ENCODE measurements around the gene DNAJC12.
A peak's percentile ranks its signal among the peaks of the same experiment; 100 is the strongest.

DNAJC12 gene

DNA sequence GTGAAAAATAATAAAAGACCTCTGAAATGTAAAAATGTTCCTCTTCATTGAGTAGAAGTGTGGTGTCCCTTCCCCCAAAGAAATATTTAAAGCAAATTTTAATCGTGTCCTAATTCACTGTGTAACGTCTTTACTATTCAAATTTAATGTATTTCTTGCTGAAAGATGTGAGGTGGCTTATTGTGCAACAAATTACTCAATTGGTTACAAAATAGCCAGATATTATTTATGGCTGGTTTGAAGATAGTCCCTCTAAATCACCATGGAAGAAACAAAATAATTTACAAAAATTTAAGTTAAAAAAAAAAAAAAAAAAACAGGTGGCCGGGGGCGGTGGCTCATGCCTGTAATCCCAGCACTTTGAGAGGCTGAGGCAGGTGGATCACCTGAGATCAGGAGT, 43.7 kb downstream of the DNAJC12 start:
- Histone ChIP-seq H3K27me3 (replicated peaks in 2 of 5; ENCODE audit: control insufficient read depth in 4 of 5, insufficient read depth in 5 of 5, low read length in 4 of 5) (no peaks in the 10 kb centered on the region), H3K4me3 (ENCODE audit: control insufficient read depth in 1 of 7, extremely low read depth in 1 of 7, insufficient read depth in 4 of 7, low read depth in 2 of 7, low read length in 6 of 7) (no peak overlapping the region), H3K9me3 (ENCODE audit: control extremely low read depth in 1 of 5, control insufficient read depth in 4 of 5, insufficient read depth in 2 of 5, low read depth in 1 of 5, low read length in 4 of 5) (no peaks in the 10 kb centered on the region), H3K4me1 (ENCODE audit: control extremely low read depth in 1 of 4, control insufficient read depth in 4 of 4, insufficient read depth in 4 of 4, low read length in 3 of 4) (no peaks in the 10 kb centered on the region), H3K36me3 (ENCODE audit: control insufficient read depth in 4 of 4, insufficient read depth in 4 of 4, low read length in 3 of 4) (no peaks in the 10 kb centered on the region), H3K27ac (ENCODE audit: insufficient read depth in 1 of 2, low read depth in 1 of 2, low read length in 2 of 2, poor library complexity in 1 of 2, severe bottlenecking in 2 of 2) (no peak overlapping the region)
- CTCF ChIA-PET: interaction anchor here (0.6 to 1.1 kb wide), 3 partner anchors 9 to 394 kb away, joined by 3 read pairs; no protein-coding TSS in a partner anchor
- POLR2A ChIA-PET: interaction anchor here (0.6 kb wide), 1 partner anchor 232 kb away, joined by 3 read pairs; no protein-coding TSS in a partner anchor
- WGBS (ENCODE audit: insufficient coverage): no CpG with 5 or more reads among the region's 4 CpGs
- DNase-seq: no peak

DNA sequence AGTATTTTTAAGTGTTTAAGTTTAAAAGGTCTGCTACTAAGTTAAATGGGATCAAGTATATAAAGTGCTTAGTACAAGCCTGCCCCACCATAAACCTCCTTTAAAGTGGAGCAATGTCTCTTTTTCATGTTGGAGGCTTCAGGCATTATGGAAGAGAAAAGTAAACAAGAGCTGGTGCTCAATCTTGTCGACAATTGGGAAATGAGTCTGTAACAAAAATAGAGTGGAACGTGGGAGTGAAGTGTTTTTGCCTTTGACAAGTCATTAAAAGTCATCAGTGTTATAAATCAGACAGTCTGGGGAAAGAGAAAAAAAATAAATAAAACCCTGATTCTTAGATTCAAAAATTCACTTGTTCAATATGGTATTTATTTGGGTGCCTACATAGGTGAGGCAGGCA, 44.7 kb downstream of the DNAJC12 start:
- no peaks in the 10 kb centered on the region for H3K36me3 ChIP-seq (ENCODE audit: control insufficient read depth in 4 of 4, insufficient read depth in 4 of 4, low read length in 3 of 4)
- no peaks in the 10 kb centered on the region for H3K27me3 ChIP-seq (replicated peaks in 2 of 5; ENCODE audit: control insufficient read depth in 4 of 5, insufficient read depth in 5 of 5, low read length in 4 of 5)
- 20% methylated on average over 2 of the region's 2 CpGs for WGBS (ENCODE audit: insufficient coverage)
- H3K27ac ChIP-seq (ENCODE audit: insufficient read depth in 1 of 2, low read depth in 1 of 2, low read length in 2 of 2, poor library complexity in 1 of 2, severe bottlenecking in 2 of 2): no peak overlapping the region
- POLR2A ChIA-PET: no interaction called here
- no peaks in the 10 kb centered on the region for H3K9me3 ChIP-seq (ENCODE audit: control extremely low read depth in 1 of 5, control insufficient read depth in 4 of 5, insufficient read depth in 2 of 5, low read depth in 1 of 5, low read length in 4 of 5)
- H3K4me3 ChIP-seq (ENCODE audit: control insufficient read depth in 1 of 7, extremely low read depth in 1 of 7, insufficient read depth in 4 of 7, low read depth in 2 of 7, low read length in 6 of 7): no peak overlapping the region
- no peak for DNase-seq
- CTCF ChIA-PET: no interaction called here
- peaks cover 0 to 3% (median 0%) of the 10 kb centered on the region in 4 experiments for H3K4me1 ChIP-seq (ENCODE audit: control extremely low read depth in 1 of 4, control insufficient read depth in 4 of 4, insufficient read depth in 4 of 4, low read length in 3 of 4)

- H3K27me3 ChIP-seq (replicated peaks in 2 of 5; ENCODE audit: control insufficient read depth in 4 of 5, insufficient read depth in 5 of 5, low read length in 4 of 5): no peaks in the 10 kb centered on the region
- DNase-seq: no peak
- H3K9me3 ChIP-seq (ENCODE audit: control extremely low read depth in 1 of 5, control insufficient read depth in 4 of 5, insufficient read depth in 2 of 5, low read depth in 1 of 5, low read length in 4 of 5): no peaks in the 10 kb centered on the region
- no peak overlapping the region for H3K27ac ChIP-seq (ENCODE audit: insufficient read depth in 1 of 2, low read depth in 1 of 2, low read length in 2 of 2, poor library complexity in 1 of 2, severe bottlenecking in 2 of 2)
- H3K36me3 ChIP-seq (ENCODE audit: control insufficient read depth in 4 of 4, insufficient read depth in 4 of 4, low read length in 3 of 4): no peaks in the 10 kb centered on the region
- POLR2A ChIA-PET: interaction anchor here (0.6 kb wide), 1 partner anchor 78 kb away, joined by 3 read pairs; no protein-coding TSS in a partner anchor
- H3K4me1 ChIP-seq (ENCODE audit: control extremely low read depth in 1 of 4, control insufficient read depth in 4 of 4, insufficient read depth in 4 of 4, low read length in 3 of 4): peaks cover 0 to 3% (median 0%) of the 10 kb centered on the region in 4 experiments
- no peak overlapping the region for H3K4me3 ChIP-seq (ENCODE audit: control insufficient read depth in 1 of 7, extremely low read depth in 1 of 7, insufficient read depth in 4 of 7, low read depth in 2 of 7, low read length in 6 of 7)
- CTCF ChIA-PET: interaction anchor here (0.7 kb wide), 2 partner anchors 13 to 563 kb away, joined by 3 to 4 read pairs; no protein-coding TSS in a partner anchor
Observed at GRCh38 chr10:67792653-67793052, 45.3 kb downstream of the DNAJC12 start.

GRCh38 chr10:67790534-67791408, 47.2 kb downstream of the DNAJC12 start:
- H3K4me1 ChIP-seq (ENCODE audit: control extremely low read depth in 1 of 4, control insufficient read depth in 4 of 4, insufficient read depth in 4 of 4, low read length in 3 of 4): peaks cover 0 to 3% (median 0%) of the 10 kb centered on the region in 4 experiments
- CTCF ChIA-PET: interaction anchor here (0.6 to 1.7 kb wide), 3 partner anchors 11 to 108 kb away, joined by 3 to 5 read pairs (median 3); no protein-coding TSS in a partner anchor
- DNase-seq: no peak
- H3K36me3 ChIP-seq (ENCODE audit: control insufficient read depth in 4 of 4, insufficient read depth in 4 of 4, low read length in 3 of 4): no peaks in the 10 kb centered on the region
- H3K27ac ChIP-seq (ENCODE audit: insufficient read depth in 1 of 2, low read depth in 1 of 2, low read length in 2 of 2, poor library complexity in 1 of 2, severe bottlenecking in 2 of 2): no peak overlapping the region
- H3K9me3 ChIP-seq (ENCODE audit: control extremely low read depth in 1 of 5, control insufficient read depth in 4 of 5, insufficient read depth in 2 of 5, low read depth in 1 of 5, low read length in 4 of 5): no peaks in the 10 kb centered on the region
- H3K27me3 ChIP-seq (replicated peaks in 2 of 5; ENCODE audit: control insufficient read depth in 4 of 5, insufficient read depth in 5 of 5, low read length in 4 of 5): no peaks in the 10 kb centered on the region
- POLR2A ChIA-PET: no interaction called here
- no peak overlapping the region for H3K4me3 ChIP-seq (ENCODE audit: control insufficient read depth in 1 of 7, extremely low read depth in 1 of 7, insufficient read depth in 4 of 7, low read depth in 2 of 7, low read length in 6 of 7)
- WGBS (ENCODE audit: insufficient coverage): 92% methylated on average over 2 of the region's 6 CpGs

DNA sequence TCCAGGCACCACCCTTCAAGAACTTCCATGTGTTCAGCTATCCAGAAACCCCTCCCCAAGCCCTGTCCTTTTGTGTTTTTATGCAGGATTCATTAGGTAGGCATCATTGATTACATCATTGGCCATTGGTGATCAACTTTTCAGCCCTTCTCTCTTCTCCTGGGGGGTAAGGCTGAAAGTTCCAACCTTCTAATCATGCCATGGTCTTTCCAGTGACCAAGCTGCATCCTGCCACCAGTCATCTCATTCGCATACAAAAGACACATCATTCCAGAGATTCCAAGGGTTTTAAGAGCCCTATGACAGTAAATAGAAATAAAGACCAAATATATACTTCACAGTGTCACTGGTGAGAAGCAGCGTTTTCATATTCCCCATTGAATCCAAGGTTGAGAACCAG, 48.2 kb downstream of the DNAJC12 start:
- POLR2A ChIA-PET: no interaction called here
- WGBS (ENCODE audit: insufficient coverage): no CpG with 5 or more reads among the region's 2 CpGs
- H3K27ac ChIP-seq (ENCODE audit: insufficient read depth in 1 of 2, low read depth in 1 of 2, low read length in 2 of 2, poor library complexity in 1 of 2, severe bottlenecking in 2 of 2): no peak overlapping the region
- no peaks in the 10 kb centered on the region for H3K27me3 ChIP-seq (replicated peaks in 2 of 5; ENCODE audit: control insufficient read depth in 4 of 5, insufficient read depth in 5 of 5, low read length in 4 of 5)
- DNase-seq: no peak
- H3K4me3 ChIP-seq (ENCODE audit: control insufficient read depth in 1 of 7, extremely low read depth in 1 of 7, insufficient read depth in 4 of 7, low read depth in 2 of 7, low read length in 6 of 7): no peak overlapping the region
- H3K4me1 ChIP-seq (ENCODE audit: control extremely low read depth in 1 of 4, control insufficient read depth in 4 of 4, insufficient read depth in 4 of 4, low read length in 3 of 4): peaks cover 0 to 10% (median 5%) of the 10 kb centered on the region in 4 experiments
- H3K9me3 ChIP-seq (ENCODE audit: control extremely low read depth in 1 of 5, control insufficient read depth in 4 of 5, insufficient read depth in 2 of 5, low read depth in 1 of 5, low read length in 4 of 5): no peaks in the 10 kb centered on the region
- CTCF ChIA-PET: interaction anchor here (0.6 to 1.7 kb wide), 2 partner anchors 10 to 107 kb away, joined by 3 to 5 read pairs; no protein-coding TSS in a partner anchor
- H3K36me3 ChIP-seq (ENCODE audit: control insufficient read depth in 4 of 4, insufficient read depth in 4 of 4, low read length in 3 of 4): no peaks in the 10 kb centered on the region

- WGBS (ENCODE audit: insufficient coverage): 17% methylated on average over 9 of the region's 15 CpGs
Observed at GRCh38 chr10:67788028-67788886, 49.7 kb downstream of the DNAJC12 start.

More at GRCh38 chr10:67788028-67788886, 49.7 kb downstream of the DNAJC12 start:
- ChIA-PET CTCF (interaction anchor here (0.9 to 1.9 kb wide), 14 partner anchors 9 to 515 kb away, joined by 3 to 10 read pairs (median 4); no protein-coding TSS in a partner anchor), POLR2A (interaction anchor here (0.6 kb wide), 1 partner anchor 259 kb away, joined by 6 read pairs; no protein-coding TSS in a partner anchor)
- no peaks in the 10 kb centered on the region for H3K36me3 ChIP-seq (ENCODE audit: control insufficient read depth in 4 of 4, insufficient read depth in 4 of 4, low read length in 3 of 4)
- no peaks in the 10 kb centered on the region for H3K27me3 ChIP-seq (replicated peaks in 2 of 5; ENCODE audit: control insufficient read depth in 4 of 5, insufficient read depth in 5 of 5, low read length in 4 of 5)
- peak; percentile 47 to 65 (median 55) for DNase-seq
- peak overlapping the region in 1 of 7 experiments; percentile 17 for H3K4me3 ChIP-seq (ENCODE audit: control insufficient read depth in 1 of 7, extremely low read depth in 1 of 7, insufficient read depth in 4 of 7, low read depth in 2 of 7, low read length in 6 of 7)
- H3K27ac ChIP-seq (ENCODE audit: insufficient read depth in 1 of 2, low read depth in 1 of 2, low read length in 2 of 2, poor library complexity in 1 of 2, severe bottlenecking in 2 of 2): no peak overlapping the region
- H3K4me1 ChIP-seq (ENCODE audit: control extremely low read depth in 1 of 4, control insufficient read depth in 4 of 4, insufficient read depth in 4 of 4, low read length in 3 of 4): peaks cover 0 to 23% (median 12%) of the 10 kb centered on the region in 4 experiments
- H3K9me3 ChIP-seq (ENCODE audit: control extremely low read depth in 1 of 5, control insufficient read depth in 4 of 5, insufficient read depth in 2 of 5, low read depth in 1 of 5, low read length in 4 of 5): no peaks in the 10 kb centered on the region

Measured in common myeloid progenitor, CD34-positive (primary cell).